H9 (cell line): ENCODE results near the gene SLC7A1. TPM values are rescaled to one million over a fixed set of nuclear protein-coding genes. Genes with fewer than 3 reads are reported as not detected.

Experiments
- DNase-seq: peaks from one replicate; pipeline ENCODE4 v3.0.0-alpha.2; 2017
- H2AFZ ChIP-seq: one replicate; pipeline ENCODE4 v1.6.1; 2013; ENCODE audit warnings: mild to moderate bottlenecking, low read length, control low read depth, moderate library complexity
- H2AK5ac ChIP-seq: 2 replicates; pipeline ENCODE4 v1.6.1; 2013; ENCODE audit warnings: low read length, control low read depth, mixed read lengths; ENCODE audit not compliant: insufficient read length
- H2BK120ac ChIP-seq: one replicate; pipeline ENCODE4 v1.6.1; 2013; ENCODE audit warnings: low read depth, mild to moderate bottlenecking, low read length, control low read depth, inconsistent platforms; ENCODE audit not compliant: poor library complexity, severe bottlenecking
- H2BK12ac ChIP-seq: 2 replicates; pipeline ENCODE4 v1.6.1; 2013; ENCODE audit warnings: low read length, control low read depth, mixed read lengths, low read depth; ENCODE audit not compliant: insufficient read length
- H2BK15ac ChIP-seq: 2 replicates; pipeline ENCODE4 v1.6.1; 2013; ENCODE audit warnings: low read depth, low read length, control low read depth
- H2BK20ac ChIP-seq: one replicate; pipeline ENCODE4 v1.6.1; 2013; ENCODE audit warnings: low read depth, mild to moderate bottlenecking, low read length, control low read depth, inconsistent platforms; ENCODE audit not compliant: poor library complexity, severe bottlenecking
- H2BK5ac ChIP-seq: 2 replicates; pipeline ENCODE4 v1.6.1; 2013; ENCODE audit warnings: low read length, control low read depth, mixed read lengths; ENCODE audit not compliant: insufficient read length
- H3K14ac ChIP-seq: 2 replicates; pipeline ENCODE4 v1.6.1; 2013; ENCODE audit warnings: low read length, control low read depth; ENCODE audit not compliant: insufficient read depth
- H3K18ac ChIP-seq: 2 replicates; pipeline ENCODE4 v1.6.1; 2013; ENCODE audit warnings: low read depth, mild to moderate bottlenecking, mixed read lengths, low read length, control low read depth; ENCODE audit not compliant: insufficient read length
- H3K23ac ChIP-seq: 2 replicates; pipeline ENCODE4 v1.6.1; 2013; ENCODE audit warnings: low read length, control low read depth, mixed read lengths, low read depth; ENCODE audit not compliant: insufficient read length
- H3K23me2 ChIP-seq: 2 replicates; pipeline ENCODE4 v1.6.1; 2013; ENCODE audit warnings: low read depth, mild to moderate bottlenecking, mixed read lengths, low read length, control low read depth; ENCODE audit not compliant: insufficient read length, poor library complexity, severe bottlenecking
- H3K27ac ChIP-seq: 2 replicates; pipeline ENCODE4 v1.5.1; 2013; ENCODE audit warnings: low read length, control low read depth, mixed read lengths, low read depth; ENCODE audit not compliant: insufficient read length
- H3K27me3 ChIP-seq: 2 replicates; pipeline ENCODE4 v1.6.1; 2013; ENCODE audit warnings: low read length, control low read depth, inconsistent platforms; ENCODE audit not compliant: insufficient read depth
- H3K4ac ChIP-seq: 2 replicates; pipeline ENCODE4 v1.6.1; 2013; ENCODE audit warnings: low read depth, mild to moderate bottlenecking, control low read depth, inconsistent platforms, low read length, moderate library complexity
- H3K4me1 ChIP-seq: 2 replicates; pipeline ENCODE4 v1.6.1; 2013; ENCODE audit warnings: low read length, control low read depth, inconsistent platforms; ENCODE audit not compliant: insufficient read depth
- H3K4me2 ChIP-seq: 2 replicates; pipeline ENCODE4 v1.6.1; 2013; ENCODE audit warnings: low read length, control low read depth, mixed read lengths; ENCODE audit not compliant: insufficient read length, insufficient read depth
- H3K56ac ChIP-seq: 2 replicates; pipeline ENCODE4 v1.6.1; 2013; ENCODE audit warnings: low read depth, mild to moderate bottlenecking, mixed read lengths, low read length, control low read depth; ENCODE audit not compliant: insufficient read length
- H3K79me1 ChIP-seq: 2 replicates; pipeline ENCODE4 v1.6.1; 2013; ENCODE audit warnings: low read depth, mild to moderate bottlenecking, moderate library complexity, low read length, control low read depth, inconsistent platforms; ENCODE audit not compliant: insufficient read depth, poor library complexity, severe bottlenecking
- H3K79me2 ChIP-seq: 2 replicates; pipeline ENCODE4 v1.6.1; 2013; ENCODE audit warnings: low read length, control low read depth, inconsistent platforms; ENCODE audit not compliant: insufficient read depth
- H3K9ac ChIP-seq: 2 replicates; pipeline ENCODE4 v1.6.1; 2013; ENCODE audit warnings: low read length, control low read depth, mixed read lengths; ENCODE audit not compliant: insufficient read length; ENCODE audit errors: extremely low read depth
- H3K9me3 ChIP-seq: one replicate; pipeline ENCODE4 v1.6.1; 2013; ENCODE audit warnings: low read depth, low read length, inconsistent platforms; ENCODE audit not compliant: control insufficient read depth
- H3T11ph ChIP-seq: one replicate; pipeline ENCODE4 v1.6.1; 2013; ENCODE audit warnings: mild to moderate bottlenecking, low read length, control low read depth, inconsistent platforms
- H4K20me1 ChIP-seq: one replicate; pipeline ENCODE4 v1.6.1; 2013; ENCODE audit not compliant: control insufficient read depth, insufficient read length, insufficient read depth
- H4K5ac ChIP-seq: 2 replicates; pipeline ENCODE4 v1.6.1; 2013; ENCODE audit warnings: low read depth, mild to moderate bottlenecking, mixed read lengths, low read length, control low read depth; ENCODE audit not compliant: insufficient read length
- H4K8ac ChIP-seq: replicated peaks from 2 replicates; pipeline ENCODE4 v1.6.1; 2013; ENCODE audit warnings: low read length, control low read depth, mixed read lengths, low read depth; ENCODE audit not compliant: insufficient read length
- H4K91ac ChIP-seq: 2 replicates; pipeline ENCODE4 v1.6.1; 2013; ENCODE audit warnings: low read depth, mild to moderate bottlenecking, moderate library complexity, mixed read lengths, low read length, control low read depth; ENCODE audit not compliant: insufficient read length
- H3K27ac Mint-ChIP-seq, 3 experiments: 2 replicates in 2 of 3; 3 replicates in 1 of 3; pipeline ENCODE4 v1.8.0; 2020 to 2021; ENCODE audit warnings: mixed read lengths in 3 of 3, mild to moderate bottlenecking in 1 of 3, moderate library complexity in 1 of 3
- H3K27me3 Mint-ChIP-seq: 2 replicates; pipeline ENCODE4 v1.8.0; 2021; ENCODE audit warnings: low read depth, mild to moderate bottlenecking, moderate library complexity, mixed read lengths
- H3K36me3 Mint-ChIP-seq, 3 experiments: 2 replicates in 2 of 3; 3 replicates in 1 of 3; pipeline ENCODE4 v1.8.0; 2020 to 2021; ENCODE audit warnings: low read depth in 3 of 3, mixed read lengths in 3 of 3; ENCODE audit not compliant: insufficient read depth in 1 of 3
- H3K4me1 Mint-ChIP-seq, 2 experiments: 2 replicates each; pipeline ENCODE4 v1.8.0; 2020; ENCODE audit warnings: mixed read lengths in 2 of 2
- H3K4me3 Mint-ChIP-seq, 2 experiments: 2 replicates in 1 of 2; 3 replicates in 1 of 2; pipeline ENCODE4 v1.8.0; 2020 to 2021; ENCODE audit warnings: mild to moderate bottlenecking in 2 of 2, mixed read lengths in 2 of 2, moderate library complexity in 1 of 2
- H3K9me3 Mint-ChIP-seq, 2 experiments: 2 replicates in 1 of 2; 3 replicates in 1 of 2; pipeline ENCODE4 v1.8.0; 2020; ENCODE audit warnings: mild to moderate bottlenecking in 2 of 2, mixed read lengths in 2 of 2, moderate library complexity in 1 of 2
- WGBS: extraction: QIAGEN DNeasy Blood & Tissue Kit; methylation state at CpG from one replicate; pipeline ENCODE4 v1.1.7; 2013; ENCODE audit warnings: missing lambda C conversion rate, low lambda C conversion rate, mixed read lengths; ENCODE audit not compliant: insufficient read length; ENCODE audit errors: extremely low coverage; 5-methylcytosine and 5-hydroxymethylcytosine counted together
- total RNA-seq: library from RNA; stranded (reverse); gene quantifications from 2 replicates; pipeline ENCODE4 v1.2.1, GENCODE V29; 2021
- TF ChIP-seq, protein P1 (sequence below): fragments of 200-600 bp; sonication (generic); conservative IDR thresholded peaks from 3 replicates; pipeline ENCODE4 v1.8.0; 2021; ENCODE audit warnings: antibody characterized with exemption, mild to moderate bottlenecking

The SLC7A1 gene
- total RNA-seq, 1 experiment from 2014 or later: 109 TPM

GRCh38 chr13:29508876-29509252, 86.6 kb downstream of the SLC7A1 start:
- H2AFZ ChIP-seq: no peak overlapping the region
- no peak overlapping the region for H2BK5ac ChIP-seq
- H3K4me2 ChIP-seq: no peak overlapping the region

More at GRCh38 chr13:29508876-29509252, 86.6 kb downstream of the SLC7A1 start:
- Histone ChIP-seq H4K20me1 (no peaks in the 10 kb centered on the region), H3K27me3 (no peaks in the 10 kb centered on the region), H3K23me2 (no peaks in the 10 kb centered on the region), H3K4me1 (no peaks in the 10 kb centered on the region), H2AK5ac (no peak overlapping the region), H3K14ac (no peak overlapping the region), H2BK20ac (no peak overlapping the region), H2BK12ac (no peak overlapping the region), H3K23ac (no peak overlapping the region), H3K27ac (no peak overlapping the region), H3K18ac (no peak overlapping the region), H3T11ph (no peak overlapping the region), H4K91ac (no peak overlapping the region), H4K8ac (no peak overlapping the region), H3K79me1 (no peaks in the 10 kb centered on the region), H2BK15ac (no peak overlapping the region), H2BK120ac (no peak overlapping the region), H4K5ac (no peak overlapping the region), H3K9ac (no peak overlapping the region), H3K9me3 (no peaks in the 10 kb centered on the region), H3K79me2 (no peaks in the 10 kb centered on the region), H3K56ac (no peak overlapping the region), H3K4ac (no peak overlapping the region)
- no peak overlapping the region for H3K4me3 Mint-ChIP-seq
- TF ChIP-seq, protein P1, sequence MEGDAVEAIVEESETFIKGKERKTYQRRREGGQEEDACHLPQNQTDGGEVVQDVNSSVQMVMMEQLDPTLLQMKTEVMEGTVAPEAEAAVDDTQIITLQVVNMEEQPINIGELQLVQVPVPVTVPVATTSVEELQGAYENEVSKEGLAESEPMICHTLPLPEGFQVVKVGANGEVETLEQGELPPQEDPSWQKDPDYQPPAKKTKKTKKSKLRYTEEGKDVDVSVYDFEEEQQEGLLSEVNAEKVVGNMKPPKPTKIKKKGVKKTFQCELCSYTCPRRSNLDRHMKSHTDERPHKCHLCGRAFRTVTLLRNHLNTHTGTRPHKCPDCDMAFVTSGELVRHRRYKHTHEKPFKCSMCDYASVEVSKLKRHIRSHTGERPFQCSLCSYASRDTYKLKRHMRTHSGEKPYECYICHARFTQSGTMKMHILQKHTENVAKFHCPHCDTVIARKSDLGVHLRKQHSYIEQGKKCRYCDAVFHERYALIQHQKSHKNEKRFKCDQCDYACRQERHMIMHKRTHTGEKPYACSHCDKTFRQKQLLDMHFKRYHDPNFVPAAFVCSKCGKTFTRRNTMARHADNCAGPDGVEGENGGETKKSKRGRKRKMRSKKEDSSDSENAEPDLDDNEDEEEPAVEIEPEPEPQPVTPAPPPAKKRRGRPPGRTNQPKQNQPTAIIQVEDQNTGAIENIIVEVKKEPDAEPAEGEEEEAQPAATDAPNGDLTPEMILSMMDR: no peak
- H3K27me3 Mint-ChIP-seq: peaks cover 10% of the 10 kb centered on the region; the same call in 1 of the 2 replicates
- H3K36me3 Mint-ChIP-seq: peaks cover 11 to 38% (median 27%) of the 10 kb centered on the region in 3 experiments; a peak in 6 of 7 replicates
- H3K9me3 Mint-ChIP-seq: no peaks in the 10 kb centered on the region
- no peak overlapping the region; a peak in 1 of 7 replicates for H3K27ac Mint-ChIP-seq
- WGBS: no CpG with 5 or more reads among the region's 4 CpGs
- peaks cover 5 to 7% of the 10 kb centered on the region in 2 experiments; a peak in 3 of 4 replicates for H3K4me1 Mint-ChIP-seq
- no peak for DNase-seq
